Keratinocyte (primary cell): Measurements from ENCODE around the gene EXD3. TPM values are rescaled to one million over a fixed set of nuclear protein-coding genes. Genes with fewer than 3 reads are reported as not detected.
A peak's percentile ranks its signal among the peaks of the same experiment; 100 is the strongest.

Experiments used
- DNase-seq: peaks from one replicate; pipeline ENCODE4 v3.0.0-alpha.2; 2011; ENCODE audit warnings: low read depth, missing footprints, low spot score
- FAIRE-seq: peaks from 2 replicates; lab custom pipeline; 2011; peaks lifted over from hg19 to GRCh38; lab: Jason Lieb, UNC
- H2AFZ ChIP-seq: 2 replicates; pipeline ENCODE4 v1.6.0; 2012; ENCODE audit warnings: low read length, control low read depth, inconsistent platforms; ENCODE audit not compliant: control insufficient read depth
- H3K27ac ChIP-seq: 2 replicates; pipeline ENCODE4 v1.5.1; 2011; ENCODE audit warnings: low read length; ENCODE audit not compliant: control insufficient read depth, insufficient read depth
- H3K27me3 ChIP-seq: 3 replicates; pipeline ENCODE4 v1.6.0; 2011; ENCODE audit warnings: low read length; ENCODE audit not compliant: control insufficient read depth, insufficient read depth; ENCODE audit errors: extremely low read depth
- H3K36me3 ChIP-seq, 2 experiments: 2 replicates in 1 of 2; 3 replicates in 1 of 2; pipeline ENCODE4 v1.5.1; 2011; ENCODE audit warnings: low read length in 2 of 2, mild to moderate bottlenecking in 1 of 2; ENCODE audit not compliant: control insufficient read depth in 2 of 2, insufficient read depth in 2 of 2; ENCODE audit errors: extremely low read depth in 1 of 2
- H3K4me1 ChIP-seq: 3 replicates; pipeline ENCODE4 v1.5.1; 2011; ENCODE audit warnings: low read length; ENCODE audit not compliant: control insufficient read depth, insufficient read depth; ENCODE audit errors: extremely low read depth
- H3K4me2 ChIP-seq: 3 replicates; pipeline ENCODE4 v1.6.0; 2011; ENCODE audit warnings: low read depth, low read length; ENCODE audit not compliant: control insufficient read depth, insufficient read depth; ENCODE audit errors: extremely low read depth
- H3K4me3 ChIP-seq, 3 experiments: fragments of 200-600 bp in 1 of 3; sonication (generic) in 1 of 3; 2 replicates in 2 of 3; 3 replicates in 1 of 3; pipeline ENCODE4 v1.5.1; 2011 to 2016; ENCODE audit warnings: low read length in 3 of 3, mild to moderate bottlenecking in 3 of 3, control low read depth in 2 of 3, inconsistent platforms in 1 of 3, low read depth in 1 of 3, mixed read lengths in 1 of 3, mixed run types in 1 of 3, moderate library complexity in 1 of 3; ENCODE audit not compliant: control insufficient read depth in 2 of 3, insufficient read depth in 2 of 3; ENCODE audit errors: extremely low read depth in 1 of 3
- H3K79me2 ChIP-seq: 2 replicates; pipeline ENCODE4 v1.6.0; 2012; ENCODE audit warnings: low read length; ENCODE audit not compliant: control insufficient read depth, insufficient read depth
- H3K9ac ChIP-seq: 3 replicates; pipeline ENCODE4 v1.6.0; 2011; ENCODE audit warnings: low read length; ENCODE audit not compliant: control insufficient read depth, insufficient read depth; ENCODE audit errors: extremely low read depth
- H3K9me1 ChIP-seq: 3 replicates; pipeline ENCODE4 v1.6.0; 2011; ENCODE audit warnings: low read length; ENCODE audit not compliant: control insufficient read depth, insufficient read depth; ENCODE audit errors: extremely low read depth
- H3K9me3 ChIP-seq: 2 replicates; pipeline ENCODE4 v1.5.1; 2012; ENCODE audit warnings: low read depth, low read length; ENCODE audit not compliant: control insufficient read depth
- H4K20me1 ChIP-seq: 3 replicates; pipeline ENCODE4 v1.6.0; 2011; ENCODE audit warnings: low read length; ENCODE audit not compliant: control insufficient read depth, insufficient read depth; ENCODE audit errors: extremely low read depth
- EZH2 ChIP-seq: IDR thresholded peaks from one replicate; pipeline ENCODE4 v1.6.1; 2012; ENCODE audit warnings: inconsistent platforms, mild to moderate bottlenecking, low read length, moderate library complexity
- dilution Hi-C: fragments of 300-500 bp; cut with MboI; formaldehyde crosslinking; loops from one replicate; pipeline ENCODE4 v1.7.0; 2020; ENCODE audit warnings: low sequenced_read_pairs; ENCODE audit not compliant: extremely low pct_ligation_motif_present
- polyA plus RNA-seq, 5 experiments: library from polyadenylated mRNA; depleted of rRNA in 3 of 5; stranded (reverse) in 3 of 5; stranded (forward) in 1 of 5; unstranded in 1 of 5; fragments of >200 nt; gene quantifications; 1 replicate in 1 of 5; 2 replicates in 3 of 5; 3 replicates in 1 of 5; pipeline versions ENCODE4 v1.2.1 to v1.2.3, GENCODE V29; 2011 to 2012; ENCODE audit warnings: missing spikeins in 2 of 5, low read depth in 1 of 5, low replicate concordance in 1 of 5
- TF ChIP-seq, protein P1 (sequence below), 3 experiments: IDR thresholded peaks in 1 of 3; conservative IDR thresholded peaks in 1 of 3; optimal IDR thresholded peaks in 1 of 3; 2 replicates in 2 of 3; 3 replicates in 1 of 3; pipeline versions ENCODE3 to v1.5.1; 2011; ENCODE audit warnings: low read length in 3 of 3, mild to moderate bottlenecking in 3 of 3, moderate library complexity in 2 of 3, control low read depth in 1 of 3, inconsistent platforms in 1 of 3; ENCODE audit not compliant: insufficient read depth in 2 of 3; ENCODE audit errors: extremely low read depth in 1 of 3

EXD3 gene
- polyA plus RNA-seq, 1 donor (not counting 4 experiments of a cell fraction or from before 2014, with no cell fraction given): 1.5 TPM

DNA sequence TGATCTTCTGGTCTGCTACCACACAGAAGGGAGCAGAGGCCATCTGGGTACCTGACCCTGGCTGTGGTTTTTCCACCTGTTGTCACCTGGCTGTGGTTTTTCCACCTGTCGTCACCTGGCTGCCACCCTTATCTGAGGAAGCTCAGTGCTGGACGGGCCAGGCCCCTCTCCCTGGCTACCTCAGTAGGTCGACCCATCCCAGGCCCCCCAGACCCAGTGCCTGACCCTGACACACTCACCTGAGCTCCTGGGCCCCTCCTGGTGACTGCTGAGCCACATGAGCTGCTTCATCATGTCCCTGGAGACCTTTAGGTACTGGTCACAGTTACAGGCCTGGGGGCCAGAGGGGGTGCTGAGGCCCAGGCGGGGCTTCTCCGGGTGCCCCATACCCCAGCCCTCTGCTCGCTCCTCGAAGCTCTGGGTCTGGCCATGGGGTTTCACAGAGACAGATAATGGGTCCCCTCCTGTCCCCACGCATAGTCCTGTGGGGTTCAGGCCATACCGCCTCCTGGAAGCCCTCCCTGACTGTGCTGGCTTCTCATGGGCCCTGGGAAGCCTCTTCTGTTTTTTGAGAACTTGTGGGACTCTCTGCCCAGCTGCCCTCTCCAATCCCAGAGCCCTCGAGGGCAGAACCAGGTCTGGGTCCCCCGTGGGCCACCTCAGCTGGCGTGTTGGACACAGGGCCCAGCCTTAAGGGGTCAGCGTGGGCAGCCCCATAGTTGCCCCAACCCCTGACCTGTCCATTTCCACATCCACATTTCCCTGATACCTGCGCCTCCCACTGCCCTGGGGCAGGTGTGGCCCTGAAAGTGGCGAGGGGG lies 113.4 kb downstream of the EXD3 start:
- TF ChIP-seq, protein P1, sequence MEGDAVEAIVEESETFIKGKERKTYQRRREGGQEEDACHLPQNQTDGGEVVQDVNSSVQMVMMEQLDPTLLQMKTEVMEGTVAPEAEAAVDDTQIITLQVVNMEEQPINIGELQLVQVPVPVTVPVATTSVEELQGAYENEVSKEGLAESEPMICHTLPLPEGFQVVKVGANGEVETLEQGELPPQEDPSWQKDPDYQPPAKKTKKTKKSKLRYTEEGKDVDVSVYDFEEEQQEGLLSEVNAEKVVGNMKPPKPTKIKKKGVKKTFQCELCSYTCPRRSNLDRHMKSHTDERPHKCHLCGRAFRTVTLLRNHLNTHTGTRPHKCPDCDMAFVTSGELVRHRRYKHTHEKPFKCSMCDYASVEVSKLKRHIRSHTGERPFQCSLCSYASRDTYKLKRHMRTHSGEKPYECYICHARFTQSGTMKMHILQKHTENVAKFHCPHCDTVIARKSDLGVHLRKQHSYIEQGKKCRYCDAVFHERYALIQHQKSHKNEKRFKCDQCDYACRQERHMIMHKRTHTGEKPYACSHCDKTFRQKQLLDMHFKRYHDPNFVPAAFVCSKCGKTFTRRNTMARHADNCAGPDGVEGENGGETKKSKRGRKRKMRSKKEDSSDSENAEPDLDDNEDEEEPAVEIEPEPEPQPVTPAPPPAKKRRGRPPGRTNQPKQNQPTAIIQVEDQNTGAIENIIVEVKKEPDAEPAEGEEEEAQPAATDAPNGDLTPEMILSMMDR (optimal IDR thresholded peaks at IDR 0.05 in 1 of 3, IDR thresholded peaks at IDR 0.05 in 1 of 3, conservative IDR thresholded peaks at IDR 0.05 in 1 of 3; ENCODE audit: extremely low read depth in 1 of 3, insufficient read depth in 2 of 3, low read length in 3 of 3): no peak
- TF ChIP-seq EZH2: no peak
- Histone ChIP-seq H3K27me3 (peaks cover 12% of the 10 kb centered on the region), H3K9me1 (no peaks in the 10 kb centered on the region), H3K9me3 (no peaks in the 10 kb centered on the region), H2AFZ (no peak overlapping the region), H3K36me3 (no peaks in the 10 kb centered on the region), H3K4me2 (no peak overlapping the region), H3K79me2 (no peaks in the 10 kb centered on the region), H3K4me1 (peaks cover 32% of the 10 kb centered on the region), H4K20me1 (no peaks in the 10 kb centered on the region), H3K9ac (peak overlapping the region; percentile 33), H3K4me3 (no peak overlapping the region), H3K27ac (no peak overlapping the region)
- no peak for FAIRE-seq
- dilution Hi-C loops: no loop called here
- DNase-seq: no peak

DNA sequence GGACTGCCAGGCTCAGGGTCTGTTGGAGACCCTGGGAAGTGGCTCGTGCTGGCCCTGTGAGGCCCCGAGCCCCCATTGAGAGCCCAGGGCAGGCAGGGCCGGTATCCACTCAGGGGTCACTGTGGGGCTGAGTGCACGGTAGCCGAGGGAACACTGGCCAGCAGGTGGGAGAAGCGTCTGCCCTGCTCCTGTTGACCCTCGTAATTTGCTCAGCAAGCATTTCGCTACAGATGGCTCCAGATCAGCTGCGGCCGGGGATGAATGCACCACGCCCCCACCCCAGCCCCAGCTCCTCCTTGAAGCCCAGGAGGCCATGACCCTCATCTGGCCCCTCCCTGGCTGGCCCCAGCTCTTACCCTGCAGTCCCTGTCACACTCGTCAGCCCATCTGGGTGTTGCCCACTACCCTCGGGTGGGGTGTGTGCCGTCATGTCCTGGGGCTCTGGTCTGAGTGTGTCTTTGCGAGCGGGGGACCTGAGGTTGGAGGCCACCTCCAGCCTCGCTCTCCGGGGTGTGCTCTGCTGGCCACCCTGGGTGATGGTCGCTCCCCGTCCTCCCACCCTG lies 114.8 kb downstream of the EXD3 start:
- Histone ChIP-seq H3K4me3 (no peak overlapping the region), H3K4me1 (peaks cover 37% of the 10 kb centered on the region), H3K27me3 (peaks cover 12% of the 10 kb centered on the region), H3K4me2 (no peak overlapping the region), H3K9me1 (no peaks in the 10 kb centered on the region), H3K9me3 (no peaks in the 10 kb centered on the region), H3K27ac (no peak overlapping the region), H3K36me3 (no peaks in the 10 kb centered on the region), H3K9ac (no peak overlapping the region), H4K20me1 (no peaks in the 10 kb centered on the region), H2AFZ (no peak overlapping the region), H3K79me2 (no peaks in the 10 kb centered on the region)
- TF ChIP-seq, protein P1 (optimal IDR thresholded peaks at IDR 0.05 in 1 of 3, IDR thresholded peaks at IDR 0.05 in 1 of 3, conservative IDR thresholded peaks at IDR 0.05 in 1 of 3; ENCODE audit: extremely low read depth in 1 of 3, insufficient read depth in 2 of 3, low read length in 3 of 3): no peak
- no peak for TF ChIP-seq EZH2
- dilution Hi-C loops: no loop called here
- FAIRE-seq (no peak), DNase-seq (no peak)
